ENCODE data around the gene ANOS1.
"Not testable (repeated sequence)": the region's sequence is repeated elsewhere in the genome, so short reads cannot be mapped to it uniquely, and the experiment has no call there.

ANOS1 gene

DNA sequence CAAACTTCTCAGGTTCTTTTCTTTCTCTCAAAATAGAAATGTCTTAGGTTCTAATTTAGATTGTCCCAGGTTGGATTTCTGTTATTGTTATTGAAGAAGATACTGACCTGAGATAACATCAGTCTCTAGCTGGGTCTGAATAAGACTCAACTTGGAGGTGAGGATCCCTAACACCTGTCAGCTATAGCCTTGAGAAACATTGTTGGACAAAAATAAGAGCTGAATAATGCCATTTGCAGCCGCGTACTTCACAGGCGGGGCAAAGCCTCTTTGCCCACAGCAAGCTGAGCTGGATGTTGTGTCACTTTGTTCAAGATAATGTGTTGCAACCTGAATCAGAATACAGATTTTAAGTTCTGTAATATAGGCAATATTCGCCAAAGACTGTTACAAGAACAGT is 231.7 kb downstream of the ANOS1 start:
- Mint-ChIP-seq H3K36me3 (ENCODE audit: low read depth) (no peaks in the 10 kb centered on the region), H3K27ac (no peak overlapping the region), H3K4me3 (no peak overlapping the region), H3K9me3 (no peaks in the 10 kb centered on the region), H3K4me1 (no peaks in the 10 kb centered on the region), H3K27me3 (ENCODE audit: low read depth, poor library complexity) (peaks cover 9% of the 10 kb centered on the region)
- no peak for DNase-seq
- TF ChIP-seq, protein P1, sequence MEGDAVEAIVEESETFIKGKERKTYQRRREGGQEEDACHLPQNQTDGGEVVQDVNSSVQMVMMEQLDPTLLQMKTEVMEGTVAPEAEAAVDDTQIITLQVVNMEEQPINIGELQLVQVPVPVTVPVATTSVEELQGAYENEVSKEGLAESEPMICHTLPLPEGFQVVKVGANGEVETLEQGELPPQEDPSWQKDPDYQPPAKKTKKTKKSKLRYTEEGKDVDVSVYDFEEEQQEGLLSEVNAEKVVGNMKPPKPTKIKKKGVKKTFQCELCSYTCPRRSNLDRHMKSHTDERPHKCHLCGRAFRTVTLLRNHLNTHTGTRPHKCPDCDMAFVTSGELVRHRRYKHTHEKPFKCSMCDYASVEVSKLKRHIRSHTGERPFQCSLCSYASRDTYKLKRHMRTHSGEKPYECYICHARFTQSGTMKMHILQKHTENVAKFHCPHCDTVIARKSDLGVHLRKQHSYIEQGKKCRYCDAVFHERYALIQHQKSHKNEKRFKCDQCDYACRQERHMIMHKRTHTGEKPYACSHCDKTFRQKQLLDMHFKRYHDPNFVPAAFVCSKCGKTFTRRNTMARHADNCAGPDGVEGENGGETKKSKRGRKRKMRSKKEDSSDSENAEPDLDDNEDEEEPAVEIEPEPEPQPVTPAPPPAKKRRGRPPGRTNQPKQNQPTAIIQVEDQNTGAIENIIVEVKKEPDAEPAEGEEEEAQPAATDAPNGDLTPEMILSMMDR (IDR thresholded peaks at IDR 0.05): no peak

DNA sequence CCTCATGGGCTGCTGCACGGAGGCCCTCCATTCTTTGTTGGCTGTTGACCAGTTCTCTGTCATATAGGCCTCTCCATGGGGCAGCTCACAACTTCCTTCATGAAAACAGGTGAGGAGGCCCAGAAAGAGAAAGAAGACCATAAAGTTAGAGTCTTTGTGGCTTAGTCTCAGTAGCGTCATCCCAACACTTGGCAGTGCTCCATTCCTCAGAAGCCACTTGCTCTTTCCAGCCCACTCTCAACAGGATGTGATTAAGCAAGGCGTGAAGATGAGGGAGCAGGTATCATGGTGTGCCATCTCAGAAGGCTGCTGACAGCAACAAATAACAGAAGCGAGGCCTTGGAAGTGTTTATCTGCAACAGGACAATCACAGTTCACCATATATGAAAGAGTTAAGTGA is 236.9 kb downstream of the ANOS1 start:
- not testable (repeated sequence) for H3K4me3 Mint-ChIP-seq; H3K27ac Mint-ChIP-seq; H3K27me3 Mint-ChIP-seq (ENCODE audit: low read depth, poor library complexity); H3K9me3 Mint-ChIP-seq; DNase-seq; H3K4me1 Mint-ChIP-seq; H3K36me3 Mint-ChIP-seq (ENCODE audit: low read depth)

DNA sequence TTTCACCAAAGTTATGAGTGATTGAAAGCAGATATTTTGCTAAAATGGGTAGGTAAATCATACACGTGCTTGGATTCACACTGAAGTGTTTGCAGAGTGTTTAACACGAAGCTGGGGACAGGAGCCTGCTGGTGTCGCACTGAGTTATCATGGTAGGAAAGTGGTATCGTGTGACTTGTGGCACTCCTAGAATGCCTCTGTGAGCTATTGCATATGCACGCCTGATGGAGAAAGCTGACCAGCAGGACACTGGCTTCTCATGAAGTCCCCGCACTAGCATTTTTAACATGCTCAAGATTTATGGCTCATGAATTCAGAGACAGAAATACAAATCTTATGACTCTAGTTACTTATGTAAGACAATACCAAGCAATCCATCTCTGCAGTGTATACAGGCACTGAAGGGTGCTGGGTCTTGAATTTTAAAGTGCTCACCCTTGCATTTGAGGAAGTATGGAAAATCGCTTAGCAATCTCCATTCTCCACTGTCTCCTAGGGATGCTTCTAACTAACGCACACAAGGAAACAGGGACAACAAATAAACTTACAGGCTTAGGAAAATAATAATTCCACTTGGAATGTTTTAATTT is 247.5 kb downstream of the ANOS1 start:
- no peaks in the 10 kb centered on the region for H3K9me3 Mint-ChIP-seq
- no peaks in the 10 kb centered on the region for H3K36me3 Mint-ChIP-seq (ENCODE audit: low read depth)
- no peak overlapping the region for H3K27ac Mint-ChIP-seq
- no peak overlapping the region for H3K4me3 Mint-ChIP-seq
- H3K27me3 Mint-ChIP-seq (ENCODE audit: low read depth, poor library complexity): peaks cover 3% of the 10 kb centered on the region
- no peak for DNase-seq
- H3K4me1 Mint-ChIP-seq: peaks cover 5% of the 10 kb centered on the region
- TF ChIP-seq, protein P1 (IDR thresholded peaks at IDR 0.05): no peak
